ENCODE measurements around the gene VRK3. TPM values are rescaled to one million over a fixed set of nuclear protein-coding genes. Genes with fewer than 3 reads are reported as not detected.

Gene VRK3
- total and polyA plus RNA-seq, 11 donors: 9.9 to 33.7 (median 23.1) TPM

DNA sequence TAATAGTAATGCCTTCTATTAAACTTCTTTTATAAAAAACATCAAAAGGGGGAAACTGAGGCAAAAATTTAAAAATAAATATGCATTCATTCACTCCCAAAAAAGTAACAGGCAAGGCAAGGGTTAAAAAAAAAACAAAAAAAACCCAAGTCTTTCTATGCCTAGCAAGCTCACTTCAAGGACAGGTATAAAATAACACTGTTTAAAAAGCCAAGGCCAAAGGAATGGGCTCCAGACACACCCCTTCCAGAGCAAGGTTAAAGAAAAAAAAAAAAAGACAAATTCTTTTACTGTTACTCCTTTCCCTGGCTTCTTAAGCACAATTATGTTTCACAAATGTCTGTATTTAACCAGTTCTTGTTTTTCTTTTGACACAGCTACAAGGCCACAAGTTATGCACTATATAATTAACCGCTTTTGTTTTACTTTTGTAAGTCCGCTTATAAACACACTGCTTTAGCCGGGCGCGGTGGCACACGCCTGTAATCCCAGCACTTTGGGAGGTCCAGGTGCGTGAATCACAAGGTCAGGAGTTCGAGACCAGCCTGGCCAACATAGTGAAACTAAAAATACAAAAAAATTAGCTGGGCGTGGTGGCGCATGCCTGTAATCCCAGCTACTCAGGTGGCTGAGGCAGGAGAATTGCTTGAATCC lies 67.8 kb downstream of the VRK3 start:
- ATAC-seq (no peak), DNase-seq (no peak)
- H3K4me1 ChIP-seq: peaks cover 0 to 43% (median 5%) of the 10 kb centered on the region in 12 donors
- no peaks in the 10 kb centered on the region for H3K9me3 ChIP-seq
- intact Hi-C loops (cut with DNase I): no loop called here
- H3K27ac ChIP-seq: no peak overlapping the region
- no peak overlapping the region for H3K4me3 ChIP-seq
- peaks cover 0 to 11% (median 0%) of the 10 kb centered on the region in 9 donors for H3K27me3 ChIP-seq
- no peaks in the 10 kb centered on the region for H3K36me3 ChIP-seq
- 91 to 93% (median 92%) methylated on average over 10 of the region's 10 CpGs for WGBS, 4 donors
- no peak for TF ChIP-seq POLR2A (IDR thresholded peaks at IDR 0.05)

DNA sequence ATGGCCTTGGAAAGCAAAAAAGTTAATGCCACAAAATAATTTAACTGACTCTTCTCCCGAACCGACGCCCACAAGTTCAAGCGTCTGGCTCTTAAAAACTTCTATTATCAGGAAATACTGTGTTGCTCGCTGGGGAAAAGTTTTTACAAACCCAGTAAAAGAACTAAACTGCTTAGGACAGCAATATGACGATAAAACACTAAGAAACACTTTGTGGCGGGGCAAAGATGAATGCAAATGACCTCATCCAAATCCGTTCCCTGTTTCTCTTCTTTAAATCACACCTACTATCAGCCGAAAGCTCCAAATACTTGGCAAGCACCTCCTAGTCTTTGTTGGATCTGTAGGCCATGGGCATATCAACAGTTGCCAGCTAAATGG lies 69.1 kb downstream of the VRK3 start:
- H3K27ac ChIP-seq: no peak overlapping the region
- H3K4me1 ChIP-seq: peaks cover 0 to 44% (median 5%) of the 10 kb centered on the region in 12 donors
- ATAC-seq: no peak
- peaks cover 0 to 11% (median 0%) of the 10 kb centered on the region in 9 donors for H3K27me3 ChIP-seq
- TF ChIP-seq, protein P1, sequence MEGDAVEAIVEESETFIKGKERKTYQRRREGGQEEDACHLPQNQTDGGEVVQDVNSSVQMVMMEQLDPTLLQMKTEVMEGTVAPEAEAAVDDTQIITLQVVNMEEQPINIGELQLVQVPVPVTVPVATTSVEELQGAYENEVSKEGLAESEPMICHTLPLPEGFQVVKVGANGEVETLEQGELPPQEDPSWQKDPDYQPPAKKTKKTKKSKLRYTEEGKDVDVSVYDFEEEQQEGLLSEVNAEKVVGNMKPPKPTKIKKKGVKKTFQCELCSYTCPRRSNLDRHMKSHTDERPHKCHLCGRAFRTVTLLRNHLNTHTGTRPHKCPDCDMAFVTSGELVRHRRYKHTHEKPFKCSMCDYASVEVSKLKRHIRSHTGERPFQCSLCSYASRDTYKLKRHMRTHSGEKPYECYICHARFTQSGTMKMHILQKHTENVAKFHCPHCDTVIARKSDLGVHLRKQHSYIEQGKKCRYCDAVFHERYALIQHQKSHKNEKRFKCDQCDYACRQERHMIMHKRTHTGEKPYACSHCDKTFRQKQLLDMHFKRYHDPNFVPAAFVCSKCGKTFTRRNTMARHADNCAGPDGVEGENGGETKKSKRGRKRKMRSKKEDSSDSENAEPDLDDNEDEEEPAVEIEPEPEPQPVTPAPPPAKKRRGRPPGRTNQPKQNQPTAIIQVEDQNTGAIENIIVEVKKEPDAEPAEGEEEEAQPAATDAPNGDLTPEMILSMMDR (IDR thresholded peaks at IDR 0.05): no peak
- no peak for TF ChIP-seq POLR2A (IDR thresholded peaks at IDR 0.05)
- intact Hi-C loops (cut with DNase I): no loop called here
- no peak overlapping the region for H3K4me3 ChIP-seq
- no peaks in the 10 kb centered on the region for H3K9me3 ChIP-seq
- no peak for DNase-seq
- H3K36me3 ChIP-seq: no peaks in the 10 kb centered on the region
- WGBS, 4 donors: 67 to 76% (median 71%) methylated on average over 9 of the region's 9 CpGs

DNA sequence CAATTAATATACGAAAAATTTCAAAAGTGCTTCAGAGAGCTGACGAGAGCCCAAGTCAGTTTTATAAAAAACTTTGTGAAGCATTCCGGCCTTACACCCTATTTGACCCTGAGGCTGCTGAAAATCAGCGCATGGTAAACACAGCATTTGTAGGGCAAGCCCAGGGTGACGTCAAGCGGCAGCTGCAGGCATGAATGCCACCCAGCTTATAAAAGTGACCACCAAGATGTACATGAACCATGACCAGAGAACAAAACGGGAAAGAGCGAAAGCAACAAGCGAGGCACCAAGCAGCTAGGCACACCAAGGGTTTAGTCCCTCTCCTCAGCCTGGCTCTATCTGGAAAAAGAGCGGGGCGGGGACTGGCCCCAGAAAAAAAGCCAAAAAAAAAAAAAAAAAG lies 70.2 kb downstream of the VRK3 start:
- H3K4me1 ChIP-seq: peaks cover 0 to 44% (median 5%) of the 10 kb centered on the region in 12 donors
- TF ChIP-seq POLR2A (IDR thresholded peaks at IDR 0.05): no peak
- TF ChIP-seq, protein P1 (IDR thresholded peaks at IDR 0.05): no peak
- no peaks in the 10 kb centered on the region for H3K9me3 ChIP-seq
- 79 to 88% (median 84%) methylated on average over 11 of the region's 11 CpGs for WGBS, 4 donors
- no peaks in the 10 kb centered on the region for H3K36me3 ChIP-seq
- intact Hi-C loops (cut with DNase I): loop anchor here in 1 of 10 donors (5.0 kb wide), 1 partner anchor 32 kb away; no protein-coding TSS in a partner anchor
- H3K27me3 ChIP-seq: peaks cover 0 to 11% (median 0%) of the 10 kb centered on the region in 9 donors
- no peak for DNase-seq
- no peak for ATAC-seq
- no peak overlapping the region for H3K4me3 ChIP-seq
- no peak overlapping the region for H3K27ac ChIP-seq

DNA sequence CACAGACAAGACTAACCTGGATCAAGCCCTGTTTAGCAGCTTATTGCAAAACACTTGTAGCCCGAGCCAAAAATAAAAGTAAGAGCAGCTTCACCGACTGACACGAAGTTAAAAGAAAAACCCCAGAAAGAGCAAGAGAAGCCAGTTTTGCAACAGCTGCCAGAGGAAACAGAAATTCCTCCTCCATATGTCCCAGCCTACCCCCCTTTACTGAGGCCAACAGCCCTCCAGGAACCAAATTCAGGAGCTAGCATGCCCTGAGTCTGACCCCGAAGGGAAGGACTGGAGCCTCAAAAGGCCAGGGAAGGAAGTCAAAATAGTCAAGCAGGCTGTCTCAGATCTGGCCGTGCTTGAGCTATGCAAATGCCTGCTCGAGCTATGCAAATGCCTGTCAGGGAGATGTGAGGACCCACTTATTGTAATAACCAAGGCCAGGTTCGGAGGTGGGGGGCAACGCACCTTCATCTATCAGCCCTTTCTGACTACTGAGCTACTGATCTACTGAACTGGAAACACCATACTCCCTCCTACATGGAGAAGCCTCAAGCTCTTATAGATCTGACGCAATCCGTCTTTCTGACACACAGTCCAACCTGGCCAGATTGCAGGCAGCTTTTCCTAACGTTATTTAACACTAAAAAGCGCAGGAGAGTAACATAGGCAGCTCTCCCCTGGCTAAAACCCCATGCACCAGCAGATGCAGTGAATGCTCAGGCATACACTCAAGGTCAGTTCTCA lies 70.9 kb downstream of the VRK3 start:
- H3K27me3 ChIP-seq: peaks cover 0 to 11% (median 0%) of the 10 kb centered on the region in 9 donors
- no peak for DNase-seq
- H3K36me3 ChIP-seq: no peaks in the 10 kb centered on the region
- H3K4me3 ChIP-seq: no peak overlapping the region
- WGBS, 4 donors: 39 to 49% (median 43%) methylated on average over 12 of the region's 12 CpGs
- intact Hi-C loops (cut with DNase I): loop anchor here in 1 of 10 donors (5.0 kb wide), 1 partner anchor 33 kb away; no protein-coding TSS in a partner anchor
- H3K9me3 ChIP-seq: no peaks in the 10 kb centered on the region
- H3K27ac ChIP-seq: peak overlapping the region in 2 of 12 donors; percentile 26 to 46
- ATAC-seq: peak in 3 of 4 donors; percentile 54 to 56 (median 55)
- no peak for TF ChIP-seq POLR2A (IDR thresholded peaks at IDR 0.05)
- TF ChIP-seq, protein P1 (IDR thresholded peaks at IDR 0.05): no peak
- H3K4me1 ChIP-seq: peaks cover 0 to 44% (median 5%) of the 10 kb centered on the region in 12 donors
